ENCODE measurements around the gene C19orf67. TPM values are rescaled to one million over a fixed set of nuclear protein-coding genes. Genes with fewer than 3 reads are reported as not detected.

The C19orf67 gene
- total RNA-seq, 1 donor from 2014 or later: not detected

DNA sequence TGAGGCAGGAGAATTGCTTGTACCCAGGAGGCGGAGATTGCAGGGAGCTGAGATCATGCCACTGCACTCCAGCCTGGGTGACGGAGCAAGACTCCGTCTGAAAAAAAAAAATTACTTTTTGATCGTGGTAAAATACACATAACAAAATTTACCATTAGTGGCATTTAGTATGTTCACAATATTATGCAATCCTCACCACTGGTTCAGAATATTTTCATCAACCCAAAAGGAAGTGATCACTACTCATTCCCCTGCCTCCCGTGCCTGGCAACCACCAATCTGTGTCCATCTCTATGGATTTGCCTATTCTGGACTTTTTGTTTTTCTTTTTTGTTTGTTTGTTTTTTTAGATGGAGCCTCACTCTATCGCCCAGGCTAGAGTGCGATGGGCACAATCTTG, 22.5 kb downstream of the C19orf67 start:
- no peak for DNase-seq (ENCODE audit: low read depth)
- H3K4me3 ChIP-seq (ENCODE audit: low read depth, low read length): no peak overlapping the region
- no peaks in the 10 kb centered on the region for H3K36me3 ChIP-seq (ENCODE audit: control insufficient read depth, insufficient read depth, low read length)
- no peak for FAIRE-seq
- peaks cover 7% of the 10 kb centered on the region for H3K27me3 ChIP-seq (ENCODE audit: control insufficient read depth, insufficient read depth, low read length)
- TF ChIP-seq, protein P1, sequence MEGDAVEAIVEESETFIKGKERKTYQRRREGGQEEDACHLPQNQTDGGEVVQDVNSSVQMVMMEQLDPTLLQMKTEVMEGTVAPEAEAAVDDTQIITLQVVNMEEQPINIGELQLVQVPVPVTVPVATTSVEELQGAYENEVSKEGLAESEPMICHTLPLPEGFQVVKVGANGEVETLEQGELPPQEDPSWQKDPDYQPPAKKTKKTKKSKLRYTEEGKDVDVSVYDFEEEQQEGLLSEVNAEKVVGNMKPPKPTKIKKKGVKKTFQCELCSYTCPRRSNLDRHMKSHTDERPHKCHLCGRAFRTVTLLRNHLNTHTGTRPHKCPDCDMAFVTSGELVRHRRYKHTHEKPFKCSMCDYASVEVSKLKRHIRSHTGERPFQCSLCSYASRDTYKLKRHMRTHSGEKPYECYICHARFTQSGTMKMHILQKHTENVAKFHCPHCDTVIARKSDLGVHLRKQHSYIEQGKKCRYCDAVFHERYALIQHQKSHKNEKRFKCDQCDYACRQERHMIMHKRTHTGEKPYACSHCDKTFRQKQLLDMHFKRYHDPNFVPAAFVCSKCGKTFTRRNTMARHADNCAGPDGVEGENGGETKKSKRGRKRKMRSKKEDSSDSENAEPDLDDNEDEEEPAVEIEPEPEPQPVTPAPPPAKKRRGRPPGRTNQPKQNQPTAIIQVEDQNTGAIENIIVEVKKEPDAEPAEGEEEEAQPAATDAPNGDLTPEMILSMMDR (IDR thresholded peaks at IDR 0.05; ENCODE audit: insufficient read depth, low read length, severe bottlenecking): no peak

DNA sequence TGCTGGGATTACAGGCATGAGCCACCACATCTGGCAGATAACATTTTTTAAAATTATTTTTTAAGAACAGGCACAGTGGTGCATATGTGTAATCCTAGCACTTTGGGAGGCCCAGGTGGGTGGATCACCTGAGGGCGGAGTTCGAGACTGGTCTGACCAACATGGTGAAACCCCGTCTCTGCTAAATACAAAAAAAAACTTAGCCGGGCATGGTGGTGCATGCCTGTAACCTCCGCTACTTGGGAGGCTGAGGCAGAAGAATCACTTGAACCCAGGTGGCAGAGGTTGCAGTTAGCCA, 23.1 kb downstream of the C19orf67 start:
- no peak overlapping the region for H3K4me3 ChIP-seq (ENCODE audit: low read depth, low read length)
- FAIRE-seq (no peak), DNase-seq (ENCODE audit: low read depth) (no peak)
- TF ChIP-seq, protein P1 (IDR thresholded peaks at IDR 0.05; ENCODE audit: insufficient read depth, low read length, severe bottlenecking): no peak
- H3K27me3 ChIP-seq (ENCODE audit: control insufficient read depth, insufficient read depth, low read length): peaks cover 7% of the 10 kb centered on the region
- no peaks in the 10 kb centered on the region for H3K36me3 ChIP-seq (ENCODE audit: control insufficient read depth, insufficient read depth, low read length)

DNA sequence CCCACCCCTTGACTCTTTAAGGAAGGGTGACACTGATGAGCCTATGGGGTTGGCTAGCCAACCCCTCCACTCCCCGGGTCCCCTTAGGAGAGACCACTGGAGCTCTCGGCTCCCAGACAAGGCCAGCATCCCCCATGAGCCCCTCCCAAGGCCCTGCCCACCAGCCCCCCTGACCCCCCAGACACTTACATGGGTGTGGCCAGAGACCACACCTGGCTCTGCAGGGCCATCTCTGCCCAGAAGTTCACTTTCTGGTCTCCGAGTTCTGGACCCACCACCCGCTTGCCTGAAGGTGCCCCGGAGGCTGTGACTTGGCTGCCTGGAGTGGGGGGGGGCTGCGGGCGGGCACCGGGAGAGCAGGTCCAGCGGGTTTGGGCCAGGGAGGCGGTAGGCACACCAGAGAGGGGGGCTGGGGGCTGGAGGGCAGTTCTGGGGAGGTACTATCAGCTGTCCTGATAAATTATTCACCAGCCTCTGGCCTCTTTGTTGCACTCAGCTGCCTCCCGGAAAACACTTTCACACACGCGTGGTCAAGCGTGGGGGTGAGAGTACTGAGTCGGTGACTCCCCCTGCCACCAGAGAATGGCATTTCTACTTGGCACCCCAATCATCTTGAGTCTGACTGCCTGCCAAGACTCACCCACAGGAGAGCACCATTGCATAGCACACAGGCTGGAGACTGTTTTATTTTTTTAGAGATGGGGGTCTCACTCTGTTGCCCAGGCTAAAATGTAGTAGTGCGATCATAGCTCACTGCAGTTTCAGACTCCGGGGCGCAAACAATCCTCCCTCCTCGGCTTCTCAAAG, 23.6 kb downstream of the C19orf67 start, which contains the start of gene PALM3:
Gene PALM3 (minus strand): TSS at position 326 of the 807 bp plus-strand sequence. CDS start 96 bp downstream, at position 230.
- no peak for FAIRE-seq
- peaks cover 7% of the 10 kb centered on the region for H3K27me3 ChIP-seq (ENCODE audit: control insufficient read depth, insufficient read depth, low read length)
- TF ChIP-seq, protein P1 (IDR thresholded peaks at IDR 0.05; ENCODE audit: insufficient read depth, low read length, severe bottlenecking): no peak
- DNase-seq (ENCODE audit: low read depth): no peak
- no peak within 1 kb of the TSS for H3K4me3 ChIP-seq (ENCODE audit: low read depth, low read length)
- no peaks in the 10 kb centered on the region for H3K36me3 ChIP-seq (ENCODE audit: control insufficient read depth, insufficient read depth, low read length)

GRCh38 chr19:14061081-14061749, 24.4 kb downstream of the C19orf67 start:
- FAIRE-seq: no peak
- no peak overlapping the region for H3K4me3 ChIP-seq (ENCODE audit: low read depth, low read length)
- DNase-seq (ENCODE audit: low read depth): no peak
- TF ChIP-seq, protein P1 (IDR thresholded peaks at IDR 0.05; ENCODE audit: insufficient read depth, low read length, severe bottlenecking): no peak
- no peaks in the 10 kb centered on the region for H3K36me3 ChIP-seq (ENCODE audit: control insufficient read depth, insufficient read depth, low read length)
- peaks cover 7% of the 10 kb centered on the region for H3K27me3 ChIP-seq (ENCODE audit: control insufficient read depth, insufficient read depth, low read length)

GRCh38 chr19:14059652-14060155, 25.9 kb downstream of the C19orf67 start:
- H3K4me3 ChIP-seq (ENCODE audit: low read depth, low read length): no peak overlapping the region
- no peaks in the 10 kb centered on the region for H3K36me3 ChIP-seq (ENCODE audit: control insufficient read depth, insufficient read depth, low read length)
- FAIRE-seq (no peak), DNase-seq (ENCODE audit: low read depth) (no peak)
- TF ChIP-seq, protein P1 (IDR thresholded peaks at IDR 0.05; ENCODE audit: insufficient read depth, low read length, severe bottlenecking): no peak
- peaks cover 7% of the 10 kb centered on the region for H3K27me3 ChIP-seq (ENCODE audit: control insufficient read depth, insufficient read depth, low read length)
